ENCODE data around the gene B4GALT2.

B4GALT2 gene

GRCh38 chr1:43947874-43948437 lies 31.1 kb upstream of the B4GALT2 start:
- peak overlapping the region; percentile 98 for H3K4me2 ChIP-seq (ENCODE audit: insufficient read depth, low read length)
- ATAC-seq (ENCODE audit: insufficient read depth, low read depth) (no peak), DNase-seq (no peak)
- no peak for TF ChIP-seq CTCF (IDR thresholded peaks at IDR 0.05; ENCODE audit: borderline replicate concordance, extremely low read depth, low read length, poor library complexity, severe bottlenecking)
- no peak for TF ChIP-seq EZH2 (IDR thresholded peaks at IDR 0.05; ENCODE audit: borderline replicate concordance, low read depth, low read length, severe bottlenecking)
- H3K9me3 ChIP-seq (ENCODE audit: insufficient read depth, low read length, severe bottlenecking), result no peaks in the 10 kb centered on the region
- peak overlapping the region; percentile 92 for H3K9ac ChIP-seq (ENCODE audit: low read depth, low read length)
- H3K27me3 ChIP-seq (ENCODE audit: insufficient read depth, low read length, poor library complexity), result no peaks in the 10 kb centered on the region
- H3K27ac ChIP-seq (ENCODE audit: low read length), result peak overlapping the region; percentile 99; the same call in 1 of the 2 replicates
- peaks cover 17% of the 10 kb centered on the region for H4K20me1 ChIP-seq (ENCODE audit: insufficient read depth, low read length)
- peak overlapping the region; percentile 96 to 98; a peak in 3 of 4 replicates for H3K4me3 ChIP-seq (ENCODE audit: low read depth in 1 of 2, low read length in 2 of 2)
- peaks cover 19% of the 10 kb centered on the region for H3K36me3 ChIP-seq (ENCODE audit: insufficient read depth, low read length)
- H3K4me1 ChIP-seq (ENCODE audit: insufficient read depth, low read length), result peaks cover 39% of the 10 kb centered on the region
- peaks cover 43% of the 10 kb centered on the region for H3K79me2 ChIP-seq (ENCODE audit: insufficient read depth, low read length)
- no peak overlapping the region for H2AFZ ChIP-seq (ENCODE audit: low read depth, low read length)

GRCh38 chr1:43949678-43950077 lies 29.3 kb upstream of the B4GALT2 start:
- Histone ChIP-seq H2AFZ (ENCODE audit: low read depth, low read length) (no peak overlapping the region), H3K9me3 (ENCODE audit: insufficient read depth, low read length, severe bottlenecking) (no peaks in the 10 kb centered on the region), H3K27me3 (ENCODE audit: insufficient read depth, low read length, poor library complexity) (no peaks in the 10 kb centered on the region), H3K4me3 (ENCODE audit: low read depth in 1 of 2, low read length in 2 of 2) (no peak overlapping the region), H3K9ac (ENCODE audit: low read depth, low read length) (no peak overlapping the region), H3K27ac (ENCODE audit: low read length) (no peak overlapping the region), H3K4me2 (ENCODE audit: insufficient read depth, low read length) (peak overlapping the region; percentile 29; the same call in 1 of the 2 replicates), H3K36me3 (ENCODE audit: insufficient read depth, low read length) (peaks cover 19% of the 10 kb centered on the region), H4K20me1 (ENCODE audit: insufficient read depth, low read length) (peaks cover 26% of the 10 kb centered on the region), H3K79me2 (ENCODE audit: insufficient read depth, low read length) (peaks cover 40% of the 10 kb centered on the region), H3K4me1 (ENCODE audit: insufficient read depth, low read length) (peaks cover 33% of the 10 kb centered on the region)
- ATAC-seq (ENCODE audit: insufficient read depth, low read depth), result no peak
- TF ChIP-seq CTCF (IDR thresholded peaks at IDR 0.05; ENCODE audit: borderline replicate concordance, extremely low read depth, low read length, poor library complexity, severe bottlenecking) (no peak), EZH2 (IDR thresholded peaks at IDR 0.05; ENCODE audit: borderline replicate concordance, low read depth, low read length, severe bottlenecking) (no peak)
- DNase-seq, result no peak

GRCh38 chr1:43951021-43951985 lies 27.7 kb upstream of the B4GALT2 start:
- Histone ChIP-seq H3K4me3 (ENCODE audit: low read depth in 1 of 2, low read length in 2 of 2) (no peak overlapping the region), H3K36me3 (ENCODE audit: insufficient read depth, low read length) (peaks cover 19% of the 10 kb centered on the region), H3K4me2 (ENCODE audit: insufficient read depth, low read length) (no peak overlapping the region), H2AFZ (ENCODE audit: low read depth, low read length) (no peak overlapping the region), H3K9me3 (ENCODE audit: insufficient read depth, low read length, severe bottlenecking) (no peaks in the 10 kb centered on the region), H3K79me2 (ENCODE audit: insufficient read depth, low read length) (peaks cover 27% of the 10 kb centered on the region), H3K27me3 (ENCODE audit: insufficient read depth, low read length, poor library complexity) (no peaks in the 10 kb centered on the region), H3K4me1 (ENCODE audit: insufficient read depth, low read length) (peaks cover 17% of the 10 kb centered on the region), H4K20me1 (ENCODE audit: insufficient read depth, low read length) (peaks cover 26% of the 10 kb centered on the region), H3K9ac (ENCODE audit: low read depth, low read length) (no peak overlapping the region), H3K27ac (ENCODE audit: low read length) (no peak overlapping the region)
- no peak for ATAC-seq (ENCODE audit: insufficient read depth, low read depth)
- no peak for TF ChIP-seq EZH2 (IDR thresholded peaks at IDR 0.05; ENCODE audit: borderline replicate concordance, low read depth, low read length, severe bottlenecking)
- TF ChIP-seq CTCF (IDR thresholded peaks at IDR 0.05; ENCODE audit: borderline replicate concordance, extremely low read depth, low read length, poor library complexity, severe bottlenecking), result no peak
- DNase-seq, result no peak

Data from DND-41 (cell line).